UCSD-AML1 (cell line): ENCODE results near the gene DCAF12L2.
"Not testable (repeated sequence)": the region's sequence is repeated elsewhere in the genome, so short reads cannot be mapped to it uniquely, and the experiment has no call there.

Source experiments
- DNase-seq: peaks from one replicate; lab custom pipeline; 2025; ENCODE audit not compliant: unreplicated experiment; lab: John Stamatoyannopoulos, UW

The DCAF12L2 gene

DNA sequence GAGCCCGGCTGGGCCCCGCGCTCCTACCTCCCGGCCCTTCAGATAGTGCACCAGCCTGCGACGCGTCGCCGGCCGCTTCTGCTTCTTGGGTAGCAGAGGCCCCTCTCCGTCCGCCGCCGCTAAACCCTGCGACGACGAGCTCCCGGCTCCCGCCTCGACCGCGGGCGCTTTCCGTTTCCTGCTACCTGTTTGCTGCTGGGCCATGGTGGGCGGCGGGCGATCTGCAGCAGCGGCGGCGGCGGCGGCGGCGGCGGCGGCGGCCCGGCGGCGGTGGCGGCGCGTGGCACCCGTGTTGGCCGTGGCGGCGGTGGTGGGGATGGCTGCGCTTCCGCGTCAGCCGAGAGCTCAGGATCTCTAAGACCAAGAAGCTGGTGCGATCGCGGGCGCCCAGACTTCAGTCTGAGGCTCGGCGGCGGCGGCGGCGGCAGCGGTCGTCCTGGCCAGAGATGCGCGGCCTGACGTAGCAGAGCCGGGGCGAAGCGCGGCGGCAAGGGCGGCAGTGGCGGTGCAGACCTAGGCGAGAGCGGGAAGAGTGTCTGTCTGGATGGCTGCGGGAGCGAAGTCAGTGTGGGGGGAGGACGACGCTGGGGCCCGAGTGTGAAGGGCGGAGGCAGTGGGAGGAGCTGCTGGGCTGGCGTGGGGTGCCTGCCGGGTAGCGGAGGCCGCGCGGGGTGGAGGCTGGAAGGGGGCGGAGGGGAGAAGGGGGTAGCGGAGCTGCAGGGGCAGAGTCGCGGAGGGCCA, at the start of gene DCAF12L2:
DCAF12L2 (minus strand) TSS at position 569 of the 741 bp plus-strand sequence; CDS start at position 204, 365 bp downstream.
- DNase-seq = no peak

DNA sequence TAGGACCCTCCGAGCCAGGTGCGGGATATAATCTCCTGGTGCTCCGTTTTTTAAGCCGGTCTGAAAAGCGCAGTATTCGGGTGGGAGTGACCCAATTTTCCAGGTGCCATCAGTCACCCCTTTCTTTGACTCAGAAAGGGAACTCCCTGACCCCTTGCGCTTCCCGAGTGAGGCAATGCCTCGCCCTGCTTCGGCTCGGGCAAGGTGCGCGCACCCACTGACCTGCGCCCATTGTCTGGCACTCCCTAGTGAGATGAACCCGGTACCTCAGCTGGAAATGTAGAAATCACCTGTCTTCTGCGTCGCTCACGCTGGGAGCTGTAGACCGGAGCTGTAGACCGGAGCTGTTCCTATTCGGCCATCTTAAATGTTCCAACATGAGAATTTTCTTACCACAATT, 24.8 kb upstream of the DCAF12L2 start:
- not testable (repeated sequence) for DNase-seq

GRCh38 chrX:126177133-126177840, 11.2 kb upstream of the DCAF12L2 start:
- no peak for DNase-seq

GRCh38 chrX:126170720-126171119, 4.6 kb upstream of the DCAF12L2 start:
- DNase-seq = no peak

- no peak for DNase-seq
These were observed 1.5 kb upstream of the DCAF12L2 start for GRCh38 chrX:126167560-126167959.

DNA sequence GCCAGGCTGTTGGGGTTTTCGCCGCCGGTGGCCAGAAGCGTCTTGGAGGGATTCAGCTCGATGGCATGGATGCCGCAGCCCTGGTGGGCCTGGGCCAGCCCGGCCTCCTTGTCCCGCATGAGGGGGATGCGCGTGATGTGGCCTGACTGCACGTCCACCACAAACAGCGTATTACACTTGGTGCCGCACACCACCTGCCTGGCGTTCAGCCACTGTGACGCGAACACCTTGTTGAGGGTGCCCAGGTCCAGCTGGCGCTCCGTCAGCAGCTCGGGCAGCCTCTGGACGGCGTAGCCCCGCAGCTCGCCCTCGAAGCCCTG, 728 bp downstream of the DCAF12L2 start:
- no peak for DNase-seq

DNA sequence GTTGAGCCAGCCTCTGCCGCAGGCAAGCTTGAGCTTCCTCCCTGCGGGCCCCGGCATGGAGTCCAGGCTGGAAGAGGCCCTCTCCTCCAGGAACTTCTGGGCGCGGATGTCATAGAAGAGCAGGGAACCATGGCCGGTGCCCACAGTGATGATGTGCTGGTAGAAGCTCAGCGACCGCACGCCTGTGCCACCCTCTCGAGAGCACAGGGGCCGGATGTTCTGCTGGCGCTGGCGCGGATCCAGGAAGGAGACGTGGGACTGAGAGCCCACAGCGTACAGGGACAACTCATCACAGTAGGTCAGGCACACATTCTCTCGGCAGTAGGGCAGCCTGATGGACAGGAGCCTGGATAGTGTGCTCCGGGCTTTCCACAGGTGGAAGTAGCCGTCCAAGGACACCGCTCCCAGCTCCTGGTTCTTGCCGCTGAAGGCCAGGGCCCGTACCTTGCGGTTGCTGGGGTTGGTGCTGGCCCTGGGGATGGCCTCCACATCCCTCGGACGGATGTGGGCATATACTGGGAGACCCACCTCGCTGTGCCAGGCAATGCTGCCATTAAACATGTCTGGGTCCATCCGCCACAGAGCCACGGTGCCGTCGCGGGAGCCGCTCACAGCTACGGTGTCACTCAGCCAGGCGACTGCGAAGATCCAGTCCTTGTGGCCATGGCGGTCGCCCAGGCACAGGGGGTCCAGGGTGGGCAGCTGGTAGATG, 1.2 kb downstream of the DCAF12L2 start:
- DNase-seq = no peak

- no peak for DNase-seq
These were observed 1.9 kb downstream of the DCAF12L2 start for GRCh38 chrX:126164226-126164625.

DNA sequence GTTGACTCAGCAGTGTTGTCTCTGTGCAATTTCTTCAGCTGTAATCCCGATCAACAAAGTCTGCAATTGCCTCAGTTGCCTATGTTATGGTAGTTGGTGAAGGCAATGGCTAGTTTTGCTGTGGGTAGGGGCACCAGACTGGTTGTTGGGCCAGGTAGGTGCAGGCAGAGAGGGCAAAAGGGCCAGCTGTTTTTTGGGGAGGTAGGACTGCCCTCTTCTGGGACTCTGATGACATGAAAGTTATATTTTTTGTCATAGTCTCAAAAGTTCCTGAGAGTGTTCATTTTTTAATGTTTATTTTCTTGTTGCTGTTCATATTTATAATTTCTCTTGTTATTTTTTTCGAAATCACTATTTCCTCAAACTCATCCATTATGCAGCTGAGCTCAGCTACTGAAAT, 25.1 kb downstream of the DCAF12L2 start:
- no peak for DNase-seq

DNA sequence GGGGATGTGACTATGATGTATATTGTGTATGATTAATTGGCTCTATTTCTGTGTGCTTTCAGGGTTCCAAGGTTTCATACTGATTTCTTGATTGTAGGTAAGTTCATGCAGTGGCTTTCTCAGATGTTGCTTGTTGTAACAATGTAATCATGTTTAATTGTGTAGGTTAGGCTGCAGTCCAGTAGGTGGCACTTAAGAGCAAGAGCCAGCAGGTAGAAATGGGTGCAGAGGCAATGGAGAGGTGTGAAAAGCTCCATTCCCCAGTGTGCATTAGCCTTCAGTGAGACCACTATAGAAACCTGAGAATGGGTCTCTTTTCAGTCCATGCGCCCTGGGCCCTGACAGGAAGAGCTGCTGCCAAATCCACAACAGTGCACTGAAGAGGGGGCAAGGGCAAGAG, 28.2 kb downstream of the DCAF12L2 start:
- no peak for DNase-seq

- DNase-seq = no peak
These were observed 41.4 kb downstream of the DCAF12L2 start for GRCh38 chrX:126124721-126125120.
